NB4 (cell line): Measurements from ENCODE around the gene CENPL.

ENCODE experiments used
- DNase-seq: peaks from one replicate; pipeline ENCODE4 v3.0.0; 2010; ENCODE audit warnings: low read depth
- H3K4me3 ChIP-seq: one replicate; pipeline ENCODE4 v1.5.1; 2011; ENCODE audit warnings: mild to moderate bottlenecking, low read depth, low read length, moderate library complexity
- CTCF ChIP-seq: IDR thresholded peaks from one replicate; pipeline ENCODE4 v1.5.1; 2012; ENCODE audit warnings: low read depth, low read length
- MAX ChIP-seq: IDR thresholded peaks from 2 replicates; pipeline ENCODE4 v1.6.1; 2011; ENCODE audit warnings: low read depth, low read length
- MYC ChIP-seq: IDR thresholded peaks from 2 replicates; pipeline ENCODE4 v1.6.1; 2011; ENCODE audit warnings: low read depth, low read length
- POLR2A ChIP-seq: IDR thresholded peaks from 2 replicates; pipeline ENCODE4 v1.6.1; 2011; ENCODE audit warnings: mild to moderate bottlenecking; ENCODE audit not compliant: insufficient read length; ENCODE audit errors: extremely low read depth

The CENPL gene

GRCh38 chr1:173824315-173825081 lies at the start of gene CENPL, which contains the start of gene DARS2:
Gene CENPL (minus strand): TSS chr1:173824883. CDS start chr1:173811299, 13,584 bp downstream.
Gene DARS2 (plus strand): TSS chr1:173824673. CDS start chr1:173825230, 557 bp downstream.
- H3K4me3 ChIP-seq = peak within 1 kb of the TSS; percentile 100
- TF ChIP-seq CTCF = no peak
- peak; percentile 60 for TF ChIP-seq POLR2A
- TF ChIP-seq MAX = peak; percentile 64; the same call in 1 of the 2 replicates
- peak; percentile 81 for TF ChIP-seq MYC
- DNase-seq = peak; percentile 98

GRCh38 chr1:173871500-173871899 lies 46.8 kb upstream of the CENPL start:
- DNase-seq = no peak
- H3K4me3 ChIP-seq = no peak overlapping the region
- TF ChIP-seq POLR2A (no peak), MYC (no peak), CTCF (no peak), MAX (no peak)

GRCh38 chr1:173871091-173871490 lies 46.4 kb upstream of the CENPL start:
- no peak for DNase-seq
- no peak for TF ChIP-seq POLR2A
- no peak for TF ChIP-seq MAX
- no peak for TF ChIP-seq MYC
- TF ChIP-seq CTCF = no peak
- no peak overlapping the region for H3K4me3 ChIP-seq

GRCh38 chr1:173870252-173871075 lies 45.8 kb upstream of the CENPL start:
- TF ChIP-seq MYC (no peak), MAX (no peak), CTCF (no peak), POLR2A (no peak)
- DNase-seq = peak; percentile 25
- no peak overlapping the region for H3K4me3 ChIP-seq

GRCh38 chr1:173869021-173869359 lies 44.3 kb upstream of the CENPL start:
- H3K4me3 ChIP-seq = peak overlapping the region; percentile 70
- no peak for DNase-seq
- no peak for TF ChIP-seq CTCF
- TF ChIP-seq POLR2A = no peak
- TF ChIP-seq MAX = no peak
- TF ChIP-seq MYC = no peak
